Uterus (tissue), 4 donors: ENCODE data around the gene TAS2R41. TPM values are rescaled to one million over a fixed set of nuclear protein-coding genes. Genes with fewer than 3 reads are reported as not detected.
"Not testable (repeated sequence)": the region's sequence is repeated elsewhere in the genome, so short reads cannot be mapped to it uniquely, and the experiment has no call there.

Experiments used
- DNase-seq, 2 donors: peaks; one replicate each; pipeline ENCODE4 v3.0.0-alpha.2; 2019 to 2020
- H3K27ac ChIP-seq, 2 donors: fragments of 200-600 bp; sonication (generic); 1 replicate in 1 of 2; 2 replicates in 1 of 2; pipeline ENCODE4 v1.5.1; 2016 to 2018
- H3K27me3 ChIP-seq, 2 donors: fragments of 200-600 bp; sonication (generic); one replicate each; pipeline ENCODE4 v1.5.1; 2018 to 2019; ENCODE audit warnings: control low read depth in 1 of 2
- H3K36me3 ChIP-seq, 2 donors: fragments of 200-600 bp; sonication (generic); one replicate each; pipeline ENCODE4 v1.5.1; 2019; ENCODE audit warnings: control low read depth in 1 of 2
- H3K4me1 ChIP-seq, 2 donors: fragments of 200-600 bp; sonication (generic); one replicate each; pipeline ENCODE4 v1.5.1; 2018 to 2019; ENCODE audit warnings: control low read depth in 1 of 2
- H3K4me3 ChIP-seq, 2 donors: fragments of 200-600 bp; sonication (generic); 1 replicate in 1 of 2; 2 replicates in 1 of 2; pipeline ENCODE4 v1.5.1; 2018 to 2019; ENCODE audit warnings: mild to moderate bottlenecking in 1 of 2
- H3K9me3 ChIP-seq, 2 donors: fragments of 200-600 bp; sonication (generic); one replicate each; pipeline ENCODE4 v1.5.1; 2019; ENCODE audit warnings: control low read depth in 1 of 2
- POLR2A ChIP-seq, 2 donors: fragments of 450-650 bp; IDR thresholded peaks; one replicate each; pipeline ENCODE4 v1.6.1; 2016; ENCODE audit warnings: antibody characterized with exemption in 2 of 2, mild to moderate bottlenecking in 1 of 2, moderate library complexity in 1 of 2
- intact Hi-C: fragments of 100-400 bp; cut with DNase I; formaldehyde crosslinking; loops from one replicate; pipeline ENCODE4 v1.15.1; 2023; ENCODE audit warnings: low total_unique reads
- total RNA-seq, 4 donors: library from RNA; depleted of rRNA in 3 of 4; stranded (reverse); fragments of >200 nt in 3 of 4; gene quantifications; one replicate each; pipeline versions ENCODE4 v1.1.0 to v1.2.4, GENCODE V29; 2014 to 2023
- TF ChIP-seq, protein P1 (sequence below), 4 experiments: fragments of 200-600 bp in 2 of 4; fragments of 450-650 bp in 2 of 4; sonication (generic) in 2 of 4; IDR thresholded peaks; one replicate each; pipeline ENCODE4 v1.5.1; 2016 to 2019; ENCODE audit warnings: antibody characterized with exemption in 4 of 4, mild to moderate bottlenecking in 2 of 4, moderate library complexity in 1 of 4
- donor health status: DM: yes; HTN: yes; CAD: no.

TAS2R41 gene
- total RNA-seq, 4 donors from 2014 or later: 3.3 TPM; not detected in 3

DNA sequence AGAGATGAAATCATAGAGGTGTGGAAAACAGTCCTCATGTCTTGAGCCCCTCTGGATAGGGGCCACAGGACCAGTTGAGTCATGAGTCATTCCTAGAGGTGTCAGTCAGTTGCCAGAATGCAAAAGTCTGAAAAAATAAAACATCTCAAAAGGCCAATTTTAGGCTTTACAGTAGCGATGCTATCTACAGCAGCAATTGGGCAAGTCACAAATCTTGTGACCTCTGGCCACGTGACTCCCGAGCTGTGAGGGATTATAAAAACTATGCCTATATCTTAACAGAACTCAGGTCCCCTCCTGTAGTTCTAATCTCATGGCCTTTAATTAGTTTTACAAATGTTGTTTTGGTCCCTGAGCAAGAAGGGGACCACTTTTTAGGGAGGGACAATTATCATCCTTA, 15.6 kb upstream of the TAS2R41 start:
- no peaks in the 10 kb centered on the region for H3K27me3 ChIP-seq
- no peak overlapping the region for H3K4me3 ChIP-seq
- H3K4me1 ChIP-seq: no peaks in the 10 kb centered on the region
- intact Hi-C loops: no loop called here
- TF ChIP-seq, protein P1, sequence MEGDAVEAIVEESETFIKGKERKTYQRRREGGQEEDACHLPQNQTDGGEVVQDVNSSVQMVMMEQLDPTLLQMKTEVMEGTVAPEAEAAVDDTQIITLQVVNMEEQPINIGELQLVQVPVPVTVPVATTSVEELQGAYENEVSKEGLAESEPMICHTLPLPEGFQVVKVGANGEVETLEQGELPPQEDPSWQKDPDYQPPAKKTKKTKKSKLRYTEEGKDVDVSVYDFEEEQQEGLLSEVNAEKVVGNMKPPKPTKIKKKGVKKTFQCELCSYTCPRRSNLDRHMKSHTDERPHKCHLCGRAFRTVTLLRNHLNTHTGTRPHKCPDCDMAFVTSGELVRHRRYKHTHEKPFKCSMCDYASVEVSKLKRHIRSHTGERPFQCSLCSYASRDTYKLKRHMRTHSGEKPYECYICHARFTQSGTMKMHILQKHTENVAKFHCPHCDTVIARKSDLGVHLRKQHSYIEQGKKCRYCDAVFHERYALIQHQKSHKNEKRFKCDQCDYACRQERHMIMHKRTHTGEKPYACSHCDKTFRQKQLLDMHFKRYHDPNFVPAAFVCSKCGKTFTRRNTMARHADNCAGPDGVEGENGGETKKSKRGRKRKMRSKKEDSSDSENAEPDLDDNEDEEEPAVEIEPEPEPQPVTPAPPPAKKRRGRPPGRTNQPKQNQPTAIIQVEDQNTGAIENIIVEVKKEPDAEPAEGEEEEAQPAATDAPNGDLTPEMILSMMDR (IDR thresholded peaks at IDR 0.05): no peak
- TF ChIP-seq POLR2A (IDR thresholded peaks at IDR 0.05): no peak
- H3K9me3 ChIP-seq: no peaks in the 10 kb centered on the region
- H3K27ac ChIP-seq: no peak overlapping the region
- no peak for DNase-seq
- H3K36me3 ChIP-seq: no peaks in the 10 kb centered on the region

DNA sequence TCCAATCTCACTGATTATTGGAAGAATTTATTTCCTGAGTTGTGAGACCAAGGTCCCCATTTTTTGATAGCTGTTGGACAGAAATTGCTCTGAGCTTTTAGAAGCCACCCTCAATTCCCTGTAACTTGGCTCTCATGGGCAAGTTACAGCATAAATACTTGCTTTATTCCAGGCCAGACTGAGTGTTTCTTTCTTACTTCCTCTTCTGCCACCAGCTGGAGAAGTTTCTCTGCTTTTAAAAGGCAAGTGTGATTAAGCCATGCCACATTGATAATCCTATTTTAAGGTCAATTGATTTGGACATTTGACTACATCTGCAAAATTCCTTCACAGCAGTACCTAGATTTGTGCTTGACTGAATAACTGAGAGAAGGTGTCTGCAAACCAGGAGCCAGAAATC, 14.1 kb upstream of the TAS2R41 start:
- DNase-seq: no peak
- TF ChIP-seq, protein P1 (IDR thresholded peaks at IDR 0.05): no peak
- no peak for TF ChIP-seq POLR2A (IDR thresholded peaks at IDR 0.05)
- Histone ChIP-seq H3K36me3 (no peaks in the 10 kb centered on the region), H3K4me1 (no peaks in the 10 kb centered on the region), H3K4me3 (no peak overlapping the region), H3K27me3 (no peaks in the 10 kb centered on the region), H3K9me3 (no peaks in the 10 kb centered on the region), H3K27ac (no peak overlapping the region)
- intact Hi-C loops: no loop called here

DNA sequence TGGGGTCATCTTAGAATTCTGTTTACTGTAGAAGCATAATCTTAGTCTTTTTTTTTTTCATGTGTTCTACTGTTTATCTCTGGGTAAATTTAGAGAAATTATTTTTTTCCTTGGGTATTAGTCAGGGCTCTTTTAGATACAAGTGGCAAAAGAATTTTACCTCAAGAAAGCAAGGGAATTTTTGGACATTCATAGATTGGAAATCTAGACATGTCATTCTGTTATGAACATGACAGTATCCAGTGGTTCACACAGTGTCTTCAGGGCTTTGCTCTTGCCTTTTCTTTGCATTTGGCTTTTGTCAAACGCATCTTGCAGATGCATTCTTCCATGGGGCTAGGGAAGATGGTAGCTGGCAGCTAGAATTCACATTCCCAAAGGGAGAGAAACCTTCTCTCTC, 13.7 kb upstream of the TAS2R41 start:
- intact Hi-C loops: no loop called here

DNA sequence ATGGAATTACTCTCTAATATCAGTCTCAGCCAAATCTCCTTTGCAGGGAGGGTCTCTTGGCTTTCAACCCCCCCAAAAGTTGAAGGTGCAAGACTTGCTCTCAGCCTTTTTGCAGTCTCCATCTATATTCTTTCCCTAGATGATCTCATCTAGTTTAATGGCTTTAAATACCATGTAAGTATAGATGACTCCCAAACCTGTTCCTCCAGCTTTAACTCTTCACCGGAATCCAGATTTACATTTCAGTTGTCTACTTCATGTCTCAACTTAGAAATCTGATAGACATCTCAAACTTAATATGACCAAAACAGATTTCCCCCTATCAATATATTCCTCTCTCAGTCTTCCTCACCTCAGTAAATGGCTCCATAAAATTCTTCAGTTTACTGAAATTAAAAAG, 9.9 kb upstream of the TAS2R41 start:
- no peak for DNase-seq
- H3K27ac ChIP-seq: no peak overlapping the region
- no peak overlapping the region for H3K4me3 ChIP-seq
- H3K27me3 ChIP-seq: no peaks in the 10 kb centered on the region
- intact Hi-C loops: no loop called here
- no peak for TF ChIP-seq POLR2A (IDR thresholded peaks at IDR 0.05)
- TF ChIP-seq, protein P1 (IDR thresholded peaks at IDR 0.05): no peak
- peaks cover 0 to 7% of the 10 kb centered on the region in 2 donors for H3K9me3 ChIP-seq
- no peaks in the 10 kb centered on the region for H3K36me3 ChIP-seq
- H3K4me1 ChIP-seq: no peaks in the 10 kb centered on the region

More for the DNA sequence above, 13.7 kb upstream of the TAS2R41 start:
- no peak overlapping the region for H3K27ac ChIP-seq
- no peaks in the 10 kb centered on the region for H3K36me3 ChIP-seq
- H3K27me3 ChIP-seq: no peaks in the 10 kb centered on the region
- H3K4me3 ChIP-seq: no peak overlapping the region
- DNase-seq: no peak
- no peak for TF ChIP-seq POLR2A (IDR thresholded peaks at IDR 0.05)
- TF ChIP-seq, protein P1 (IDR thresholded peaks at IDR 0.05): no peak
- no peaks in the 10 kb centered on the region for H3K4me1 ChIP-seq
- no peaks in the 10 kb centered on the region for H3K9me3 ChIP-seq

DNA sequence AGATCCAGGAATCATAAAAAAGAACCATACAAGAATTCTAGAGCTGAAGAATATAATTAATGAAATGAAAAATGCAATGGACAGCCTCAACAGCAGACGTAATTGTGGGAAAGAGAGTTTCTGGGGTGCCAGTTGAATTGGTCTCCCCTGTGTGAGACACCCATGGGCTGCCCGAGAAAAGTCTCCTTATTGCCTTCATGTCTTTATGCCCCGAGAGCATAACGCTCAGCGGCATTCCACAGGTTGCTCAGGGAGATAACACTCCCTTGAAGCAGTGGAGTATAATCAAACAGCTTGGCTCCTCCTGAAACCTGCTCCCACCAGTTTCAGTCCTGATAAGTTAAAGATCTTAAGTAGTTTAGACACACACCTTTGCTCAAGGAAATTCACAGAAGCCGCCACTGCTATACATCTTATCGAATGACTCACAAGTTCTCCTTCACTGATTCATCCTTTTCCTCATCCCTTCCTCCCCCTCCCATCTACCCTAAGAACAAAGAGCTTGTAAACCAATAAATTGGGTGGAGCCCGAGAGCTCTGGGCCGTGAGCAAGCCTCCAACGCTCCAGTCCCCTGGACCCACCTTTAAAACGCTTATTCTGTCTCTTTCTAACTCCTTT, 5.5 kb upstream of the TAS2R41 start:
- intact Hi-C loops, H3K27ac ChIP-seq, H3K4me1 ChIP-seq, H3K9me3 ChIP-seq, H3K27me3 ChIP-seq, H3K4me3 ChIP-seq, H3K36me3 ChIP-seq, DNase-seq: not testable (repeated sequence)
